ENCODE results near the gene ASMT.
"Not testable (repeated sequence)": the region's sequence is repeated elsewhere in the genome, so short reads cannot be mapped to it uniquely, and the experiment has no call there.

The ASMT gene, protein sequence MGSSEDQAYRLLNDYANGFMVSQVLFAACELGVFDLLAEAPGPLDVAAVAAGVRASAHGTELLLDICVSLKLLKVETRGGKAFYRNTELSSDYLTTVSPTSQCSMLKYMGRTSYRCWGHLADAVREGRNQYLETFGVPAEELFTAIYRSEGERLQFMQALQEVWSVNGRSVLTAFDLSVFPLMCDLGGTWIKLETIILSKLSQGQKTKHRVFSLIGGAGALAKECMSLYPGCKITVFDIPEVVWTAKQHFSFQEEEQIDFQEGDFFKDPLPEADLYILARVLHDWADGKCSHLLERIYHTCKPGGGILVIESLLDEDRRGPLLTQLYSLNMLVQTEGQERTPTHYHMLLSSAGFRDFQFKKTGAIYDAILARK

DNA sequence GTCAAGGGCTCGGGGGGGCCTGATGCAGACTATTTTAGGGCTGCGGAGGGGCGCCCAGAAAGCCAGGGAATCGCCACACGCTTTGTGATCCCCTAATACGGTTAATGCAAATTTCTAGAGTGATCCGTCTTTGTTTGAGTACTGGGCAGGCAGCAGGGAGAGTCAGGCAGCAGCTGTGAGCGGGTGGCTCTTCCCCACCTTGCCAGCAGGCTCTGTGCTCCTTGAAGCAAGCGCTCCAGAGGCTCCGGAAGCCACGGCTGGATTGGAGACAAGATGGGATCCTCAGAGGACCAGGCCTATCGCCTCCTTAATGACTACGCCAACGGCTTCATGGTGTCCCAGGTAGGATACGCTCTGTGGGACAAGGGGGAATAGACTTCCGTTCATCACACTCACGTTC, at the start of gene ASMT:
ASMT (plus strand) TSS at position 133 of the 400 bp plus-strand sequence; CDS start at position 274, 141 bp downstream.
- no peak for DNase-seq (ENCODE audit: low read depth)

DNA sequence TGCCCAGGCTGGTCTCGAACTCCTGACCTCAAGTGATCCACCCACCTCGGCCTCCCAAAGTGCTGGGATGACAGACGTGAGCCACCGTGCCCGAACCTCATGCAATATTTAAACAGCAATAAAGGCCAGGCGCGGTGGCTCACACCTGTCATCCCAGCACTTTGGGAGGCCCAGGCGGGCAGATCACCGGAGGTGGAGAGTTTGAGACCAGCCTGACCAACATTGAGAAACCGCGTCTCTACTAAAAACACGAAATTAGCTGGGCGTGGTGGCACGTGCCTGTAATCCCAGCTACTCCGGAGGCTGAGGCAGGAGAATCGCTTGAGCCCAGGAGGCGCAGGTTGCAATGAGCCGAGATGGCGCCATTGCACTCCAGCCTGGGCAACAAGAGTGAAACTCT, 40.7 kb upstream of the ASMT start:
- not testable (repeated sequence) for DNase-seq (ENCODE audit: low read depth)

DNA sequence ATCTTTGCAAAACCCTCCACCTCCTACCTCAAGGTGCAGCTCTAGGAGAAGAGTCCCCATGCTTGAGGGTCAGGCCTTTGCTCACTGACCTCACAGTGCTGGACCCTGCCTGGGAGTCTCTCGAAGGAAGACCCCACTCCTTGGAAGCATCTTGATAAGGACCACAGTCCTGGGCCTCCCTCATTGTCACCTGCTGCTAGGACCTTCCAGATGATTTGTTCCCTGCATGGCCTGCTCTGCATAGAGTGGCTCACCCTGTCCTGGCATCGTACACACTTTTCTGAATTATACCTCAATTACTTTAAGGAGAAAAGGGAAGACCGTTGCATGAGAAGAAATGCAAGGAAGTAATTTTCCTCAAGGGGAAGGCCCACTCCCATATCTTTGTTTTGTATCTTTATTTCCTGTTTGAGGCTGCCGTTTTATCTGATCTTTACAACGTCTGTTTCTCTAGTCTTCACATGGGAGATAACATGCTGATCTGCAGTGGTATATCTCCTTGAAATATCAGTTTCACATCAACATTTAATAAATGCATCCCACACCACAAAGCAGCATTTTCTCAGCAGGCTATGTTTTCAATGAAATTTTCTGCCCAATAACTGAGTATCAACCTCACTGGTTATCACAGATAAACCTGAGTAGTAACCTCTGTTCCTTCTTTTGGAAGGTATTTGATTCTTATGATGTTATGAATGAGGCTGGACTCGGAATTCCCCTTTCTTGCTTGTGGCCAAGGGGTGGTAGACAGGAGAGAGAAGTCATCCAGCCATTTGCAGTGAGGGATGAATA, 38.5 kb upstream of the ASMT start:
- no peak for DNase-seq (ENCODE audit: low read depth)

DNA sequence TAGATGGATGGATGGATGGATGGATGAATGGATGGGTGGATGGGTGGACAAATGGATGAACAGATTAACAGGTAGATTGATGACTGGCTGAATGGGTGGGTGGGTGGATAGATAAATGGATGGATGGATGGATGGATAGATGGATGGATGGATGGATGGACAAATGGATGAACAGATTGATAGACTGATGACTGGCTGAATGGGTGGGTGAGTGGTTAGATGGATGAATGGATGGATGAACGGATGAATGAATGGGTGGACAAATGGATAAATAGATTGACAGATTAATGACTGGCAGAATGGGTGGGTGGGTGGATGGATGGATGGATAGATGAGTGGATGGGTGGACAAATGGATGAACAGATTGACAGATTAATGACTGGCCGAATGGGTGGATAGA, 37.0 kb upstream of the ASMT start:
- no peak for DNase-seq (ENCODE audit: low read depth)

DNA sequence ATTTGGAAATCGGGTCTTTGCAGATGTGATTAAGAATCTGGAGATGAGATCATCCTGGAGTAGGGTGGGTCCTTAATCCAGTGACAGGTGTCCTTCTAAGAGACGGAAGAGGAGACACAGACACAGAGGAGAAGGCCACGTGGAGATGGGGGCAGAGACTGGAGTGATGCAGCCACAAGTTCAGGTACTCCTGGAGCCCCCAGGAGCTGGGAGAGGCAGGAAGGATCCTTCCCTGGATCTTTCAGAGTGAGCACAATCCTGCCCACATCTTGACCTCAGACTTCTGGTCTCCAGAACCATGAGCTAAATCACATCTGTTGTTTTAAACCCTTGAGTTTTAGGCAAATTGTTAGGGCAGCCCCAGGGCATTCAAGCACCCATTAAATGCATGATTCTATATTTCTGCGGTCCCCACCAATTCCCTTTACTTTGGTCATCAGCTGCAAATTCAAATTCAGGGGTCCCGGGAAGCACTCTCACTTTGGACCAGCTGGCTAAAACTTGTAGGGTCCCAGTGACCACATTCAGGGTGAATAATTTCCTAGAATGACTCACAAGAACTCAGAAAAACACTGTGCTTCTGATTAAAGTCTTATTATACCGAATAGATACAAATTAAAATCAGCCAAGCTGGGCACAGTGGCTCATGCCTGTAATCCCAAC, 36.2 kb upstream of the ASMT start:
- DNase-seq (ENCODE audit: low read depth) = no peak

DNA sequence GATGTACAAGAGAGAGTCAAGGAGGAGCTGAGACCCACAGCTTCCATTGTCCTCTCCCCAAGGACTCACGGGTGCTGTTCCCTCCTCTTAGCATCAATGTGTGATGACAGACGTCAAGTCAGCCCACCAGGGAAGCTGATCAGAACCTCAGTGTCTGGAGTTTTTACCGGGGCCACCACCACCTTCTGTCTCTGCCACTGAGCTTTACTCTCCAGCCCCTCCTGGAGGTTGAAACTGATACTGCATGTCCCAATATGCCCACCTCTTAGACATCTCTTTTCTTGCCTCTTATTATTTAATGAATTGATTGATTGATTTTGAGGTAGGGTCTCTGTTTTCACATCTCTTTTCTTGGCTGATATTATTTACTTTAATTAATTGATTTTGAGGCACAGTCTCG, 33.7 kb upstream of the ASMT start:
- DNase-seq (ENCODE audit: low read depth) = peak; percentile 26

DNA sequence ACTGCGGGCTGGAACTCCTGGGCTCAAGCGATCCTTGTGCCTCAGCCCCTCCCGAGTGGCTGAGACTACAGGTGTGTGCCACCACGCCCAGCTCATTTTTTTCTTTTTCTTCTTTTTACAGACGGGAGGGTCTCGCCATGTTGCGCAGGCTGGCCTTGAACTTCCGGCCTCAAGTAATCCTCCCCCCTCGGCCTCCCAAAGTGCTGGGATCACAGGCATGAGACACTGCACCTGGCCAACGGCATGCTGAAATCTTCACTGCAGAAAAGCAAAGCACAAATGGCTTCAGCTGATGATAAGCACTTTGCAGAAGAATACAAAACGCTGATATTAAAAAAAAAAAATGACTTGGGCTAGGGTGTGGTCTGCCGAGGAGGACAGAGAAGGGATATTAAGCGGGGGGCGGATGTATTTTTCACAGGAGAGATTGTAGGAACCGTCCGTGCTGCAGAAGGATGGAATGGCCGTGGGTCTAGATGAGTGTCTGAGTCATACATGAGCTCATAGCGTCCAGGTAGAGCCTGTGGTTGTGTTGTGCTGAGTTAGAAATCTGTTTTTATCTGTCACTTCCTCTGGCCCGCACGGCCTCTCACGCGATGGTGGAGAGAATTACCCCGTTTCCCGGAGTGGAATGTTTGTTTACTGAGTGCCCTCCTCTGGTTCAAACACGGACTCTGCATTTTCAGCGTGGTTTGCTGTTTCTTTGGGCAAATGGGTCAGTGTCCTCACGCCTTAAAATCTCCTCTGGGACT, 32.0 kb upstream of the ASMT start:
- DNase-seq (ENCODE audit: low read depth) = no peak

DNA sequence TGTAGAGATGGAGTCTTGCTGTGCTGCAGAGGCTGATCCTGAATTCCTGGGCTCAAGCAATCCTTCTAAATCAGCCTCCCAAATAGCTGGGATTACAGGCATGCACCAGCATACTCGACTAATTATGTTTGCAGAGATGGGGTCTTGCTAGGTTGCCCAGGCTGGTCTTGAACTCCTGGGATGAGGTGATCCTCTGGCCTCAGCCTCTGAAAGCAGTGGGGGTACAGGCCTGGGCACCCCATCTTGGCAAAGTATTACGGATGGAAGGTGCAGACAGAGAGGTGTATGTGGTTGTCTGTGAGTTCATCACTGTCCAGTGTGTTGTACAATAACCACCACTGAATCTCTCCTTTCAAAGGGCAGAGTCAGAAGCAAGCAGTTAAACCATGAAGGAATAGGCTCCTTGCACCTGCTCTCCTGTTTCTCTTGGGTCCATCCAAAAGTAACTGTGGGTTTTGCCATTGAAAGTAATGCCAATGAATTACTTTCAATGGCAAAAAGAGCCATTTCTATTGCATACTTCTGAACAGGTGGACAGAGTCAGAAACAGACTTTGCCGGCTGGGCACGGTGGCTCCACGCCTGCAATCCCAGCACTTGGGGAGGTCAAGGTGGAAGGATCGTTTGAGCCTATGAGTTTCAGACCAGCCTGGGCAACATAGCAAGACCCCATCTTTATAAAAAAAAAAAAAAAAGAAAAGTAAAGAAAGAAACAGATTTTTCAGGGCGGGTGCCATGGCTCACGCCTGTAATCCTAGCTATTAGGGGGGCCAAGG, 30.4 kb upstream of the ASMT start:
- no peak for DNase-seq (ENCODE audit: low read depth)

DNA sequence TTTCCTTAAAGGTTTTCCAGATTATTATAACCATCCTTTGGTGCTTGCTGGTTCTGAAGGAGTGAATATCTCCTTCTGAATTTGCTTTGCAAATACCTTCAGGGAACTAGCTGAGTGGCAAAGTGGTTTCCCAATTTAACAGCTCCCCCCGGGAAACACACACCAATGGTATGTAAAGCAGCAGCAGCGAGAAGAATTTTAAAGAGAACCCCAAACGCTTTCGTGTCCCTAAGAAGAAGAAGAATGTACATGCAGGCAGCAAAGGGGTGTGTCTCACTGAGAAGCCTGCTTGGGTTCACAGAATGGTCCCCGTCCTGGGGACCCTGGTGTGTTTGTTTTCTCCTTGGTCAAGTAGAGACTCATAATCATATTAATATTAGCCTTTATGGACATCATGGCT, 27.7 kb upstream of the ASMT start:
- DNase-seq (ENCODE audit: low read depth) = no peak

DNA sequence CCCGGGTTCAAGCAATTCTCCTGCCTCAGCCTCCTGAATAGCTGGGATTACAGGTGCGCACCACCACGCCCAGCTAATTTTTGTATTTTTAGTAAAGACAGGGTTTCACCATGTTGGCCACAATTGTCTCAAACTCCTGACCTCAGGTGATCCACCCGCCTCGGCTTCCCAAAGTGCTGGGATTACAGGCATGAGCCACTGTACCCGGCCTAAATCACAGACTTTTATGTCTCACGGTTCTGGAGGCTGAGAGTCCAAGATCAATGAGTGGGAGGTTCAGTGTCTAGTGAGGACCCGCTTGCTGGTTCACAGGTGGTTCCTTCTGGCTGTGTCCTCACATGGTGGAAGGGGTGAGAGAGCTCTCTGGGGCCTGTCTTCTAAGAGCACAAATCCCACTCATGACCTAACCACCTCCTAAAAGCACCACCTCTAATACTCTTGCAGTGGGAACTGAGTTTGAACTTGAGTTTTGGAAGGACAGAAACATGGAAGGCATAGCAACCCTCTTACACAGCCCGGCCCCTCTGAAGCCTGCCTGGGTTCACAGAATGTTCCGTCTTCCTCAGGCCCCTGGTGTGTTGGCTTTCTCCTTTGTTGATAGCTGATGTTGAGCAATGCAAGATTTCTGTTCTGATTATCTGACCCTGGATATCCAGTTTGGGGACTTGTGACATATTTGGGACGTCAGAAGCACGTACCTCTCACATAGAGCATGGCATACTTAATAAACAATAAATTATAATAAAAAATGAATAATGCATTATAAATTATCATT, 25.3 kb upstream of the ASMT start:
- DNase-seq (ENCODE audit: low read depth) = no peak

DNA sequence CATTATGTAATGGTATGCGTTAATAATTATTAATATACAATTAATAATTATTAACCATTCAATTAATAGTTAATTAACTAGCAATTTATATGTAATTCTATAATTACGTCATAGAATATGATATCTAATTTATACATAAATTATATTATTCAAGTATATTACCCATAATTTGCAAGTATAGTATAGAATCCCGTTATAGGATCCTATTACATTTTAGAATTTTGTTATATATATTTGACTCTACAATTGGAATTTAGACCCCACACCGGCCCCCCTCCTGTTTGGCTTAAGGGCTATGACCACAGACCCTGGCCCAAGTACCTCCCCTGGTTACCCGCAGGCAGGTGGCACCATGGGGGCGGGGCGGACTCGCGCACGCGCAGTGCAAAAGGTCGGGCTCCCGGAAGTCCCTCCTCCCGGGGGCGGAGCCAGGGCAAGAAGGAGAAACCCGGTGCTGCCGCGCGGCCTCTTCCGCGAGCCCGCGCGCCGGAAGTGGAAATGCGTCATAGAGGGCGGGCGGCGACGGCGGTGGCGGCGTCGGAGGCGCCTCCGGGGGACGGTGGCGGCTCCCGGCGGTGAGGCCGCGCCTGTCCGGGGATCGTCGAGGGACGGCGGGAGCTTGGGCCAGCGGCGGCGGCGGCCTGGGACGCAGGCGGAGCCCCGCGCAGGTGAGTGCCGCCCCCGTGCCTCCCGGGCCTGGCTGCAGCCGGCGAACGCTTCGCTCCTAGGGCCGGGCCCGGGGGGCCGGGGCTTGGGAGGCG, 23.6 kb upstream of the ASMT start, which contains the start of gene AKAP17A:
AKAP17A (plus strand) TSS at position 503 of the 761 bp plus-strand sequence. CDS start 1,859 bp downstream, outside the sequence.
- DNase-seq (ENCODE audit: low read depth) = peak; percentile 99

DNA sequence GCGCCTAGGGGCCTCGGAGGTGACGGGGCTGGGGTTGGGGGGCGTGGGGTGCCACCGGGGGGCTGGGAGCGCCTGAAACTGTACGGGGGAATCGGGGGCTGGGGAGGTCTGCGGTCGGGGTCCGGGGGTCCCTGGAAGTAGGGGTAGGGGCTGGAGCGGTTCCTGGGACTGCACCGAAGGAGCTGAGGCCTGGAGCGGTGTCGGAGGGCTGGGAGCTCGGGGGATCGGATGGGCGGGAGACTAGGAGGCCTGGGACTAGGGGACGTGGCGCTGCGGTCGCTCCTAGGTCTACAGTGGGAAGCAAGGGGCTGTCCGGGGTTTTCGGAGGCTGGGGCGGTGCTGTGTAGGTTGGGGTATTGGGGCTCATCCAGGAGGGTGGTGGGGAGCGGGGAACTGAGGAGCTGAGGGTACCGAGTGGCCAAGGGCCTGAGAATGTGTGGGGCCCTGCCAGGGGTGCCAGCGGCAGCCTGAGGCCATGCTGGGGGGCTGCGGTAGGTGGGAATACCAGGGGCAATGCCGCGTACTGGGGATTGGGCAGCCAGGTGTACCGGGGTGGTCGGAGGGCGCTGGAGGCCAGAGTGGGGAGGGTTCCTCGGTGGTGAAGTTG, 22.9 kb upstream of the ASMT start:
- DNase-seq (ENCODE audit: low read depth) = no peak

DNA sequence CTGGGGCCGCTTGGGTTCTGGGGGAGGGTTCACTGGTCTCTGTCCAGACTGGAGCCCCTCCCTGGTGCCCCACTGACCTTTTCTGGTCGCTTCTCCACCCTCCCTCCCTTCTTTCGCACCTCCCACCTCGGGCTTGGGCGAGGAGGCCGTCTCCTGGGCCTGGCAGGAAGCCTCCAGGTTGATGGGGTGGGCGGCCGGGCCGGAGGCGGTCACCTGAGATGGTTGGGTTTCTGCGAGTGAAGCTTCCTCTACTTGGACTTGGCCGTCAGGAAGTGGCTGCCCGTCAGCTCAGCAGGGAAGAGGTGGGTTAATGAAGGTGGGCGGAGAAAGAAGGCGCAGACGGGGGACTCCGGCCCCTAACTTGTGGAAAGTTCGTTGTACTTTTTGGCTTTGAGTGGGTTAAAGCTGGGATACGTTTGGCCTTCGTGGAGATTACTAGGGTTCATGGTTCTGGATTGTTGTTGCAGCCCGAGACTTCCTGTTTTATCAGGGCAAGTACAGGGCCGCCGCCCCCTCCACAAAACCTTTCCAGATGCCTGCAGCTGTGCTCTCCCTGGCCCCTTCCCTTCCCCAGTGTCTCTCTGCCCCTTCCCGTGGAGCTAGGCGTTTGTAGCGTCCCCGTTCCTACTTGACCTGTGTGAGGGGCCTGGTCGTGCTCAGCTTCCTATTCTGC, 22.3 kb upstream of the ASMT start:
- no peak for DNase-seq (ENCODE audit: low read depth)

DNA sequence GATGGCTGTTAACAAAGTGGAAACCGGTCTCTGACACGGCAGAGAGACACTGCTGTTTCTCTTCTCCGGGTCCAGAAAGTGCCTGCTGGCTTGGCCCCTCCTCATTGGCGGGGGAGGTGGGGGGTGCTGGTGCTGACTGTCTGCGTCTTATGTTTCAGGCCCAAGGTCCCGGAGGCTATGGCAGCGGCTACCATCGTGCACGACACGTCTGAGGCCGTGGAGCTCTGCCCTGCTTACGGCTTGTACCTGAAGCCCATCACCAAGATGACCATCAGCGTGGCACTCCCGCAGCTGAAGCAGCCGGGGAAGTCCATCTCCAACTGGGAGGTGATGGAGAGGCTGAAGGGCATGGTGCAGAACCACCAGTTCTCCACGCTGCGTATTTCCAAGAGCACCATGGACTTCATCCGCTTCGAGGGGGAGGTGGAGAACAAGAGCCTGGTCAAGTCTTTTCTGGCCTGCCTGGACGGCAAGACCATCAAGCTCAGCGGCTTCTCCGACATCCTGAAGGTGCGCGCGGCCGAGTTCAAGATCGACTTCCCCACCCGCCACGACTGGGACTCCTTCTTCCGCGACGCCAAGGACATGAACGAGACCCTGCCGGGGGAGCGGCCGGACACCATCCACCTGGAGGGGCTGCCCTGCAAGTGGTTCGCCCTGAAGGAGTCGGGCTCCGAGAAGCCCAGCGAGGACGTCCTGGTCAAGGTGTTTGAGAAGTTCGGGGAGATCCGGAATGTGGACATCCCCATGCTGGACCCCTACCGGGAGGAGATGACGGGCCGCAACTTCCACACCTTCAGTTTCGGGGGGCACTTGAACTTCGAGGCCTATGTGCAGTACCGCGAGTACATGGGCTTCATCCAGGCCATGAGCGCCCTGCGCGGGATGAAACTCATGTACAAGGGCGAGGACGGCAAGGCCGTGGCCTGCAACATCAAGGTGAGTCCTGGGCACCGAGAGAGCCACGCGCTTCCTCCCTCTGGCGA, 21.3 kb upstream of the ASMT start:
- DNase-seq (ENCODE audit: low read depth) = no peak

DNA sequence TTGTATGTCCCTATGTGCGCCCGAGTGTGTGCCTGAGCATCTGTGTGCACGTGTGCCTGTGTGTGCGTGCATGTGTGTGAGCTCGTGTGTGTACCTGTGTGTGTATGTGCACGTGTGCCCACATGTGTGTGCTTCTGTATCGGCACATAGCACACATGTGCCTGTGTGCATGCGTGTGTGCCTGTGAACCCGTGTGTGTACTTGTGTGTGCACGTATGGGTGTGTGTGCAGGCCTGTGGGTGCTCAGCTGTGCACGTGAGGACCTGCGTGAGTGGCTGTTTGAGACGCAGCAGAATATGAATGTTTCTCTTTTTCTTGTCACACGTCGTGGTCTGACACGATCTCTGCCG, 19.2 kb upstream of the ASMT start:
- no peak for DNase-seq (ENCODE audit: low read depth)

DNA sequence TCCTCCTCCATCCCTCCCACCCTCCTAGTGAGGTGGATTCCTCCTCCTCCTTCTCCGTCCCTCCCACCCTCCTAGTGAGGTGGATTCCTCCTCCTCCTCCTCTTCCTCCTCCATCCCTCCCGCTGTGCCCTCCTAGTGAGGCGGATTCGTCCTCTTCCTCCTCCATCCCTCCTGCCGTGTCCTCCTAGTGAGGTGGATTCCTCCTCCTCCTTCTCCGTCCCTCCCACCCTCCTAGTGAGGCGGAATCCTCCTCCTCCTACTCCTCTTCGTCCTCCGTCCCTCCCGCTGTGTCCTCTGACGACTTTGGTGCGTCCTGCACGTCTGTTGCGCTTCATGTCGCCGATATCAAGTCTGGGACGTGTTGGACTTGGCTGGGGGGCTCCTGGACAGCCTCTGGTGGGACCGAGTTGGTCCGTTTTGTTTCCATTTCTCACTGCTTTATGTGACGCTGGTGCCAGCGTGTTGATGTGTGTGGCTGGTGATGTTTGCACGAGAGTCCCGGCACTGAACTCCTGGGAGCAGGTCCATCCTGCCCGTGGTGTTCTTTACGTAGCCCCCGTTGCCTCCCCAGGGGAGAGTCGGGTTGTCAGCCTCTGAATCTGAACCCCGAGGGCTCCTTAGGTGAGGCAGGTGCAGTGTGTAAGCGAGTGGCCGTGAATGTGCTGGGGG, 18.0 kb upstream of the ASMT start:
- DNase-seq (ENCODE audit: low read depth) = no peak

Data from stimulated activated CD8-positive, alpha-beta memory T cell treated with anti-CD3 and anti-CD28 coated beads, Interleukin-12 subunit alpha, Interleukin-12 subunit beta, amount 100 ng/mL, for 4 hours (primary cell).